ENCODE measurements around the gene BASP1. TPM values are rescaled to one million over a fixed set of nuclear protein-coding genes. Genes with fewer than 3 reads are reported as not detected.
"Not testable (repeated sequence)": the region's sequence is repeated elsewhere in the genome, so short reads cannot be mapped to it uniquely, and the experiment has no call there.

BASP1 gene
- polyA plus RNA-seq, 1 donor from 2014 or later = 974 TPM

DNA sequence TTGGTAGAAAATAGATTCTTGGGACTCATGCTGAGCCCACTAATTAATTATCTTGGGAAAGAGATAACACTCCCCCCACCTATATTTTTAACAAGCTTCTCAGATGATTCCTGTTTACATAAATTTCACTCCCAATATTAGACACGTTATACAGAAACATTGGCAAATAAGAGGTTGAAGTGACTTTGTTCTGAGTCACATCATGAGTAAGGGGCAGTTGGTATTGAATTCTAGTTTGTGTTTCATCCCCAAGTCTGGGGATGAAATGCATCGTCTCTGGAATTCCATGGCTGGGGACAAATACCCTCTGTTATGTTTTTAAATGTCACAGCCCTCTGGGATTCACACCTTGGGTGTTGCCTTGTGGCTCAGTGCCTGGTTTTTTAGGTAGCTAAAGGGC is 41.0 kb downstream of the BASP1 start:
- Histone ChIP-seq H3K27ac (ENCODE audit: low read length) (no peak overlapping the region), H2AFZ (ENCODE audit: low read depth, low read length) (no peak overlapping the region), H3K9ac (ENCODE audit: low read length) (no peak overlapping the region), H3K27me3 (ENCODE audit: insufficient read depth, low read depth, low read length) (no peaks in the 10 kb centered on the region), H4K20me1 (ENCODE audit: insufficient read depth) (peaks cover 85% of the 10 kb centered on the region), H3K36me3 (ENCODE audit: insufficient read depth, low read length) (peaks cover 28% of the 10 kb centered on the region), H3K79me2 (replicated peaks; ENCODE audit: insufficient read depth, low read length) (peaks cover 98% of the 10 kb centered on the region), H3K9me2 (ENCODE audit: insufficient read depth, low read length) (no peaks in the 10 kb centered on the region), H3K9me3 (ENCODE audit: low read length) (no peaks in the 10 kb centered on the region), H3K4me3 (ENCODE audit: low read length) (no peak overlapping the region), H3F3A (ENCODE audit: insufficient read depth, low read length, poor library complexity, severe bottlenecking) (peaks cover 2% of the 10 kb centered on the region), H3K4me2 (ENCODE audit: low read length) (no peak overlapping the region)
- TF ChIP-seq SMC3 (conservative IDR thresholded peaks at IDR 0.05; ENCODE audit: poor library complexity) (no peak), TAF1 (IDR thresholded peaks at IDR 0.05; ENCODE audit: low read depth) (no peak), EP300 (conservative IDR thresholded peaks at IDR 0.05; ENCODE audit: poor library complexity, severe bottlenecking) (no peak), POLR2AphosphoS5 (IDR thresholded peaks at IDR 0.05) (no peak), MXI1 (conservative IDR thresholded peaks at IDR 0.05; ENCODE audit: poor library complexity, severe bottlenecking) (no peak), EZH2 (IDR thresholded peaks at IDR 0.05; ENCODE audit: borderline replicate concordance, insufficient read depth, low read length, poor library complexity, severe bottlenecking) (no peak), RAD21 (conservative IDR thresholded peaks at IDR 0.05) (no peak)
- TF ChIP-seq, protein P1, sequence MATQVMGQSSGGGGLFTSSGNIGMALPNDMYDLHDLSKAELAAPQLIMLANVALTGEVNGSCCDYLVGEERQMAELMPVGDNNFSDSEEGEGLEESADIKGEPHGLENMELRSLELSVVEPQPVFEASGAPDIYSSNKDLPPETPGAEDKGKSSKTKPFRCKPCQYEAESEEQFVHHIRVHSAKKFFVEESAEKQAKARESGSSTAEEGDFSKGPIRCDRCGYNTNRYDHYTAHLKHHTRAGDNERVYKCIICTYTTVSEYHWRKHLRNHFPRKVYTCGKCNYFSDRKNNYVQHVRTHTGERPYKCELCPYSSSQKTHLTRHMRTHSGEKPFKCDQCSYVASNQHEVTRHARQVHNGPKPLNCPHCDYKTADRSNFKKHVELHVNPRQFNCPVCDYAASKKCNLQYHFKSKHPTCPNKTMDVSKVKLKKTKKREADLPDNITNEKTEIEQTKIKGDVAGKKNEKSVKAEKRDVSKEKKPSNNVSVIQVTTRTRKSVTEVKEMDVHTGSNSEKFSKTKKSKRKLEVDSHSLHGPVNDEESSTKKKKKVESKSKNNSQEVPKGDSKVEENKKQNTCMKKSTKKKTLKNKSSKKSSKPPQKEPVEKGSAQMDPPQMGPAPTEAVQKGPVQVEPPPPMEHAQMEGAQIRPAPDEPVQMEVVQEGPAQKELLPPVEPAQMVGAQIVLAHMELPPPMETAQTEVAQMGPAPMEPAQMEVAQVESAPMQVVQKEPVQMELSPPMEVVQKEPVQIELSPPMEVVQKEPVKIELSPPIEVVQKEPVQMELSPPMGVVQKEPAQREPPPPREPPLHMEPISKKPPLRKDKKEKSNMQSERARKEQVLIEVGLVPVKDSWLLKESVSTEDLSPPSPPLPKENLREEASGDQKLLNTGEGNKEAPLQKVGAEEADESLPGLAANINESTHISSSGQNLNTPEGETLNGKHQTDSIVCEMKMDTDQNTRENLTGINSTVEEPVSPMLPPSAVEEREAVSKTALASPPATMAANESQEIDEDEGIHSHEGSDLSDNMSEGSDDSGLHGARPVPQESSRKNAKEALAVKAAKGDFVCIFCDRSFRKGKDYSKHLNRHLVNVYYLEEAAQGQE (IDR thresholded peaks at IDR 0.05; ENCODE audit: borderline replicate concordance) = no peak
- TF ChIP-seq, protein P2, sequence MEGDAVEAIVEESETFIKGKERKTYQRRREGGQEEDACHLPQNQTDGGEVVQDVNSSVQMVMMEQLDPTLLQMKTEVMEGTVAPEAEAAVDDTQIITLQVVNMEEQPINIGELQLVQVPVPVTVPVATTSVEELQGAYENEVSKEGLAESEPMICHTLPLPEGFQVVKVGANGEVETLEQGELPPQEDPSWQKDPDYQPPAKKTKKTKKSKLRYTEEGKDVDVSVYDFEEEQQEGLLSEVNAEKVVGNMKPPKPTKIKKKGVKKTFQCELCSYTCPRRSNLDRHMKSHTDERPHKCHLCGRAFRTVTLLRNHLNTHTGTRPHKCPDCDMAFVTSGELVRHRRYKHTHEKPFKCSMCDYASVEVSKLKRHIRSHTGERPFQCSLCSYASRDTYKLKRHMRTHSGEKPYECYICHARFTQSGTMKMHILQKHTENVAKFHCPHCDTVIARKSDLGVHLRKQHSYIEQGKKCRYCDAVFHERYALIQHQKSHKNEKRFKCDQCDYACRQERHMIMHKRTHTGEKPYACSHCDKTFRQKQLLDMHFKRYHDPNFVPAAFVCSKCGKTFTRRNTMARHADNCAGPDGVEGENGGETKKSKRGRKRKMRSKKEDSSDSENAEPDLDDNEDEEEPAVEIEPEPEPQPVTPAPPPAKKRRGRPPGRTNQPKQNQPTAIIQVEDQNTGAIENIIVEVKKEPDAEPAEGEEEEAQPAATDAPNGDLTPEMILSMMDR (IDR thresholded peaks at IDR 0.05; ENCODE audit: poor library complexity, severe bottlenecking) = no peak

GRCh38 chr5:17259012-17259411 is 41.6 kb downstream of the BASP1 start:
- Histone ChIP-seq H4K20me1 (ENCODE audit: insufficient read depth) (peaks cover 84% of the 10 kb centered on the region), H3K79me2 (replicated peaks; ENCODE audit: insufficient read depth, low read length) (peaks cover 98% of the 10 kb centered on the region), H3K36me3 (ENCODE audit: insufficient read depth, low read length) (peaks cover 28% of the 10 kb centered on the region)
- not testable (repeated sequence) for H3K27me3 ChIP-seq (ENCODE audit: insufficient read depth, low read depth, low read length); H3K9me3 ChIP-seq (ENCODE audit: low read length); H3K9me2 ChIP-seq (ENCODE audit: insufficient read depth, low read length); H3K4me2 ChIP-seq (ENCODE audit: low read length); H3K4me3 ChIP-seq (ENCODE audit: low read length); H3F3A ChIP-seq (ENCODE audit: insufficient read depth, low read length, poor library complexity, severe bottlenecking); H2AFZ ChIP-seq (ENCODE audit: low read depth, low read length); H3K27ac ChIP-seq (ENCODE audit: low read length); H3K9ac ChIP-seq (ENCODE audit: low read length)

All from neural cell (in vitro differentiated cells).